ENCODE results near the gene DDA1. TPM values are rescaled to one million over a fixed set of nuclear protein-coding genes. Genes with fewer than 3 reads are reported as not detected.
A peak's percentile ranks its signal among the peaks of the same experiment; 100 is the strongest.

Gene DDA1
- total and polyA plus RNA-seq, 9 of the 15 experiments (the other 6 are each of a cell fraction or from before 2014, with no cell fraction given), result 1.4 to 83.8 (median 33.8) TPM

DNA sequence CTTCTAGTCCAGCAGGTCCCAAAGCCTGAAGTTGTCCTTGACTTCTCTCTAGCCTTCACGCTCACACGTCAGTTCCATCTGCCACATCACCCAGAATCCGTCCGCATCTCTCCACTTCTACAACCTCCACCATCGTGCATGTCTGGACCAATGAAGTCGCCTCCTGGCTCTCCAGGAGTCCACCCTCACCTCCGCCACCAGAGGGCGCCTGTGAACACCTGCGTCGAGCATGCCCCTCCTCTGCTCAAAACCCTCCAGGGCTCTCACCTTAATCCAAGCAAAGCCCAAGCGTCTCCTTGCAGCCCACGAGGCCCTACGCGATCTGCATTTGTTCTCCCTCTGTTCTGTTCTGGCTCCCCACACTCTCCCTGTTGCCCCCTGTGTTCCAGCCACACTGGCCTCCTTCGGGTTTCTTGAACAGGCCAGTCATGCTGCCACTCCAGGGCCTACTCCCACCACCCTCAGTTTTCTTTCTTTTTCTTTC is 48.5 kb upstream of the DDA1 start (continued):
- TF ChIP-seq, protein P1, sequence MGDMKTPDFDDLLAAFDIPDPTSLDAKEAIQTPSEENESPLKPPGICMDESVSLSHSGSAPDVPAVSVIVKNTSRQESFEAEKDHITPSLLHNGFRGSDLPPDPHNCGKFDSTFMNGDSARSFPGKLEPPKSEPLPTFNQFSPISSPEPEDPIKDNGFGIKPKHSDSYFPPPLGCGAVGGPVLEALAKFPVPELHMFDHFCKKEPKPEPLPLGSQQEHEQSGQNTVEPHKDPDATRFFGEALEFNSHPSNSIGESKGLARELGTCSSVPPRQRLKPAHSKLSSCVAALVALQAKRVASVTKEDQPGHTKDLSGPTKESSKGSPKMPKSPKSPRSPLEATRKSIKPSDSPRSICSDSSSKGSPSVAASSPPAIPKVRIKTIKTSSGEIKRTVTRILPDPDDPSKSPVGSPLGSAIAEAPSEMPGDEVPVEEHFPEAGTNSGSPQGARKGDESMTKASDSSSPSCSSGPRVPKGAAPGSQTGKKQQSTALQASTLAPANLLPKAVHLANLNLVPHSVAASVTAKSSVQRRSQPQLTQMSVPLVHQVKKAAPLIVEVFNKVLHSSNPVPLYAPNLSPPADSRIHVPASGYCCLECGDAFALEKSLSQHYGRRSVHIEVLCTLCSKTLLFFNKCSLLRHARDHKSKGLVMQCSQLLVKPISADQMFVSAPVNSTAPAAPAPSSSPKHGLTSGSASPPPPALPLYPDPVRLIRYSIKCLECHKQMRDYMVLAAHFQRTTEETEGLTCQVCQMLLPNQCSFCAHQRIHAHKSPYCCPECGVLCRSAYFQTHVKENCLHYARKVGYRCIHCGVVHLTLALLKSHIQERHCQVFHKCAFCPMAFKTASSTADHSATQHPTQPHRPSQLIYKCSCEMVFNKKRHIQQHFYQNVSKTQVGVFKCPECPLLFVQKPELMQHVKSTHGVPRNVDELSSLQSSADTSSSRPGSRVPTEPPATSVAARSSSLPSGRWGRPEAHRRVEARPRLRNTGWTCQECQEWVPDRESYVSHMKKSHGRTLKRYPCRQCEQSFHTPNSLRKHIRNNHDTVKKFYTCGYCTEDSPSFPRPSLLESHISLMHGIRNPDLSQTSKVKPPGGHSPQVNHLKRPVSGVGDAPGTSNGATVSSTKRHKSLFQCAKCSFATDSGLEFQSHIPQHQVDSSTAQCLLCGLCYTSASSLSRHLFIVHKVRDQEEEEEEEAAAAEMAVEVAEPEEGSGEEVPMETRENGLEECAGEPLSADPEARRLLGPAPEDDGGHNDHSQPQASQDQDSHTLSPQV (IDR thresholded peaks at IDR 0.05), result peak; percentile 63
- TF ChIP-seq, protein P2, sequence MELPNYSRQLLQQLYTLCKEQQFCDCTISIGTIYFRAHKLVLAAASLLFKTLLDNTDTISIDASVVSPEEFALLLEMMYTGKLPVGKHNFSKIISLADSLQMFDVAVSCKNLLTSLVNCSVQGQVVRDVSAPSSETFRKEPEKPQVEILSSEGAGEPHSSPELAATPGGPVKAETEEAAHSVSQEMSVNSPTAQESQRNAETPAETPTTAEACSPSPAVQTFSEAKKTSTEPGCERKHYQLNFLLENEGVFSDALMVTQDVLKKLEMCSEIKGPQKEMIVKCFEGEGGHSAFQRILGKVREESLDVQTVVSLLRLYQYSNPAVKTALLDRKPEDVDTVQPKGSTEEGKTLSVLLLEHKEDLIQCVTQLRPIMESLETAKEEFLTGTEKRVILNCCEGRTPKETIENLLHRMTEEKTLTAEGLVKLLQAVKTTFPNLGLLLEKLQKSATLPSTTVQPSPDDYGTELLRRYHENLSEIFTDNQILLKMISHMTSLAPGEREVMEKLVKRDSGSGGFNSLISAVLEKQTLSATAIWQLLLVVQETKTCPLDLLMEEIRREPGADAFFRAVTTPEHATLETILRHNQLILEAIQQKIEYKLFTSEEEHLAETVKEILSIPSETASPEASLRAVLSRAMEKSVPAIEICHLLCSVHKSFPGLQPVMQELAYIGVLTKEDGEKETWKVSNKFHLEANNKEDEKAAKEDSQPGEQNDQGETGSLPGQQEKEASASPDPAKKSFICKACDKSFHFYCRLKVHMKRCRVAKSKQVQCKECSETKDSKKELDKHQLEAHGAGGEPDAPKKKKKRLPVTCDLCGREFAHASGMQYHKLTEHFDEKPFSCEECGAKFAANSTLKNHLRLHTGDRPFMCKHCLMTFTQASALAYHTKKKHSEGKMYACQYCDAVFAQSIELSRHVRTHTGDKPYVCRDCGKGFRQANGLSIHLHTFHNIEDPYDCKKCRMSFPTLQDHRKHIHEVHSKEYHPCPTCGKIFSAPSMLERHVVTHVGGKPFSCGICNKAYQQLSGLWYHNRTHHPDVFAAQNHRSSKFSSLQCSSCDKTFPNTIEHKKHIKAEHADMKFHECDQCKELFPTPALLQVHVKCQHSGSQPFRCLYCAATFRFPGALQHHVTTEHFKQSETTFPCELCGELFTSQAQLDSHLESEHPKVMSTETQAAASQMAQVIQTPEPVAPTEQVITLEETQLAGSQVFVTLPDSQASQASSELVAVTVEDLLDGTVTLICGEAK (IDR thresholded peaks at IDR 0.05), result 0 out of 2 replicates have a peak, but pooled peaks have one; percentile 38
- TF ChIP-seq, protein P2 (CRISPR knock-in tag; IDR thresholded peaks at IDR 0.05), result no peak
- no peak for TF ChIP-seq HDAC6 (IDR thresholded peaks at IDR 0.05; ENCODE audit: low read depth, low read length)
- no peak for TF ChIP-seq ZNF408 (CRISPR knock-in tag; IDR thresholded peaks at IDR 0.05; ENCODE audit: low read depth)
- 0 out of 2 replicates have a peak, but pooled peaks have one; percentile 33 for TF ChIP-seq HLTF (IDR thresholded peaks at IDR 0.05)
- no peak for TF ChIP-seq MYBL2 (IDR thresholded peaks at IDR 0.05; ENCODE audit: low read depth)
- TF ChIP-seq MYBL2 (CRISPR knock-in tag; IDR thresholded peaks at IDR 0.05; ENCODE audit: borderline replicate concordance), result no peak
- no peak for TF ChIP-seq KLF1 (tag; IDR thresholded peaks at IDR 0.05)
- TF ChIP-seq, protein P3, sequence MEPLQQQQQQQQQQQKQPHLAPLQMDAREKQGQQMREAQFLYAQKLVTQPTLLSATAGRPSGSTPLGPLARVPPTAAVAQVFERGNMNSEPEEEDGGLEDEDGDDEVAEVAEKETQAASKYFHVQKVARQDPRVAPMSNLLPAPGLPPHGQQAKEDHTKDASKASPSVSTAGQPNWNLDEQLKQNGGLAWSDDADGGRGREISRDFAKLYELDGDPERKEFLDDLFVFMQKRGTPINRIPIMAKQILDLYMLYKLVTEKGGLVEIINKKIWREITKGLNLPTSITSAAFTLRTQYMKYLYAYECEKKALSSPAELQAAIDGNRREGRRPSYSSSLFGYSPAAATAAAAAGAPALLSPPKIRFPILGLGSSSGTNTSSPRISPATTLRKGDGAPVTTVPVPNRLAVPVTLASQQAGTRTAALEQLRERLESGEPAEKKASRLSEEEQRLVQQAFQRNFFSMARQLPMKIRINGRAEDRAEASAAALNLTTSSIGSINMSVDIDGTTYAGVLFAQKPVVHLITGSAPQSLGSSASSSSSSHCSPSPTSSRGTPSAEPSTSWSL (CRISPR knock-in tag; IDR thresholded peaks at IDR 0.05; ENCODE audit: borderline replicate concordance), result no peak
- TF ChIP-seq ATF1 (CRISPR knock-in tag; IDR thresholded peaks at IDR 0.05), result no peak
- TF ChIP-seq ATF1 (tag; IDR thresholded peaks at IDR 0.05), result peak; percentile 63
- TF ChIP-seq CTBP1 (IDR thresholded peaks at IDR 0.05; ENCODE audit: borderline replicate concordance), result peak; percentile 91
- TF ChIP-seq NFATC3 (IDR thresholded peaks at IDR 0.05), result no peak

Data from K562 (cell line).